ENCODE data around the gene MMP11.

MMP11 gene

GRCh38 chr22:23831781-23832180 lies 59.1 kb downstream of the MMP11 start:
- no peak for DNase-seq (ENCODE audit: low spot score)

GRCh38 chr22:23832226-23833016 lies 59.8 kb downstream of the MMP11 start:
- no peak for DNase-seq (ENCODE audit: low spot score)

GRCh38 chr22:23833017-23833751 lies 60.5 kb downstream of the MMP11 start:
- DNase-seq (ENCODE audit: low spot score), result no peak
